GM23338 (cell line): ENCODE measurements around the gene ARHGAP30. TPM values are rescaled to one million over a fixed set of nuclear protein-coding genes. Genes with fewer than 3 reads are reported as not detected.

Experiments used
- ATAC-seq: fragments of 200-7000 bp; cut with Tn5 transposase; 3 replicates; pipeline ENCODE4 v1.9.1; 2020
- DNase-seq: peaks from one replicate; pipeline ENCODE4 v3.0.0-alpha.2; 2015; ENCODE audit warnings: low spot score
- H2AFZ ChIP-seq: fragments of 200-600 bp; sonication (generic); 2 replicates; pipeline ENCODE4 v1.8.0; 2016; ENCODE audit warnings: antibody characterized with exemption, mild to moderate bottlenecking, moderate library complexity
- H3F3A ChIP-seq: fragments of 200-600 bp; sonication (generic); replicated peaks from 2 replicates; pipeline ENCODE4 v1.8.0; 2017; ENCODE audit warnings: antibody characterized with exemption, mixed run types, low read depth
- H3K27ac ChIP-seq: fragments of 200-600 bp; sonication (generic); 2 replicates; pipeline ENCODE4 v1.6.1; 2016; ENCODE audit warnings: low read depth
- H3K27me3 ChIP-seq: fragments of 200-600 bp; sonication (generic); 2 replicates; pipeline ENCODE4 v1.8.0; 2016; ENCODE audit warnings: mild to moderate bottlenecking, mixed run types, moderate library complexity; ENCODE audit not compliant: insufficient read depth
- H3K36me3 ChIP-seq: fragments of 200-600 bp; sonication (generic); 2 replicates; pipeline ENCODE4 v1.8.0; 2016; ENCODE audit warnings: mild to moderate bottlenecking; ENCODE audit not compliant: insufficient read depth
- H3K4me1 ChIP-seq: fragments of 200-600 bp; sonication (generic); 2 replicates; pipeline ENCODE4 v1.8.0; 2016; ENCODE audit warnings: mild to moderate bottlenecking, moderate library complexity; ENCODE audit not compliant: insufficient read depth
- H3K4me2 ChIP-seq: fragments of 200-600 bp; sonication (generic); 2 replicates; pipeline ENCODE4 v1.7.1; 2017; ENCODE audit warnings: mixed run types
- H3K4me3 ChIP-seq: fragments of 200-600 bp; sonication (generic); 2 replicates; pipeline ENCODE4 v1.6.1; 2016; ENCODE audit warnings: mixed run types
- H3K79me2 ChIP-seq: fragments of 200-600 bp; sonication (generic); replicated peaks from 2 replicates; pipeline ENCODE4 v1.8.0; 2017; ENCODE audit warnings: mild to moderate bottlenecking; ENCODE audit not compliant: insufficient read depth
- H3K9me2 ChIP-seq: fragments of 200-600 bp; sonication (generic); 2 replicates; pipeline ENCODE4 v1.8.0; 2017; ENCODE audit not compliant: insufficient read depth
- H4K20me1 ChIP-seq: fragments of 200-600 bp; sonication (generic); replicated peaks from 2 replicates; pipeline ENCODE4 v1.8.0; 2017; ENCODE audit warnings: mild to moderate bottlenecking; ENCODE audit not compliant: insufficient read depth
- H3K27ac Mint-ChIP-seq: 2 replicates; pipeline ENCODE4 v1.8.0; 2020; ENCODE audit warnings: inconsistent platforms, mild to moderate bottlenecking, moderate library complexity, mixed read lengths
- H3K27me3 Mint-ChIP-seq: 3 replicates; pipeline ENCODE4 v1.8.0; 2022; ENCODE audit warnings: low read depth, mild to moderate bottlenecking, moderate library complexity, mixed read lengths, inconsistent platforms; ENCODE audit not compliant: insufficient read depth, poor library complexity
- H3K36me3 Mint-ChIP-seq: 3 replicates; pipeline ENCODE4 v1.8.0; 2021; ENCODE audit warnings: low read depth, mild to moderate bottlenecking, inconsistent platforms, moderate library complexity, mixed read lengths
- H3K4me1 Mint-ChIP-seq: 3 replicates; pipeline ENCODE4 v1.8.0; 2020; ENCODE audit warnings: mild to moderate bottlenecking, inconsistent platforms, mixed read lengths
- H3K4me3 Mint-ChIP-seq: 3 replicates; pipeline ENCODE4 v1.8.0; 2021; ENCODE audit warnings: moderate library complexity, mild to moderate bottlenecking, inconsistent platforms, mixed read lengths
- H3K9me3 Mint-ChIP-seq: 3 replicates; pipeline ENCODE4 v1.8.0; 2020; ENCODE audit warnings: moderate library complexity, mild to moderate bottlenecking, inconsistent platforms, mixed read lengths
- EZH2 ChIP-seq: fragments of 200-600 bp; sonication (generic); IDR thresholded peaks from one replicate; pipeline ENCODE4 v1.8.0; 2017; ENCODE audit warnings: antibody characterized with exemption, mild to moderate bottlenecking, low read depth; ENCODE audit not compliant: unreplicated experiment
- NANOG ChIP-seq: IDR thresholded peaks from 2 replicates; pipeline ENCODE4 v1.6.1; 2016; ENCODE audit warnings: antibody characterized with exemption, borderline replicate concordance
- POLR2AphosphoS5 ChIP-seq: IDR thresholded peaks from 2 replicates; pipeline ENCODE4 v1.6.1; 2016; ENCODE audit warnings: antibody characterized with exemption, low read depth
- STAT1 ChIP-seq: IDR thresholded peaks from one replicate; pipeline ENCODE4 v1.6.1; 2016; ENCODE audit warnings: antibody characterized with exemption; ENCODE audit not compliant: unreplicated experiment
- ZNF114 ChIP-seq: fragments of 250-450 bp; sonication (Bioruptor Pico); IDR thresholded peaks from 2 replicates; pipeline ENCODE4 v1.5.0; 2020; ENCODE audit warnings: mild to moderate bottlenecking, moderate library complexity
- polyA plus RNA-seq: library from polyadenylated mRNA; unstranded; fragments of >200 nt; fragmentation: Nextera tagmentation; extraction: Ambion mirVana; gene quantifications from 2 replicates; pipeline ENCODE4 v1.2.1, GENCODE V29; 2016
- total RNA-seq: library from RNA; depleted of rRNA; stranded (reverse); fragments of >200 nt; shearing (Covaris generic); gene quantifications from 2 replicates; pipeline ENCODE4 v1.2.3, GENCODE V29; 2014
- TF ChIP-seq, protein P1 (sequence below): IDR thresholded peaks from one replicate; pipeline ENCODE4 v1.6.1; 2018; ENCODE audit warnings: antibody characterized with exemption; ENCODE audit not compliant: unreplicated experiment
- TF ChIP-seq, protein P2 (sequence below), 2 experiments: fragments of 200-600 bp in 1 of 2; sonication (generic) in 1 of 2; conservative IDR thresholded peaks; 2 replicates each; pipeline versions ENCODE4 v1.5.1 to v1.6.1; 2016 to 2017; ENCODE audit warnings: antibody characterized with exemption in 2 of 2, low read depth in 2 of 2, mild to moderate bottlenecking in 2 of 2, moderate library complexity in 1 of 2
- TF ChIP-seq, protein P3 (sequence below): IDR thresholded peaks from 2 replicates; pipeline ENCODE4 v1.6.1; 2016; ENCODE audit warnings: antibody characterized with exemption

The ARHGAP30 gene
- total and polyA plus RNA-seq, 2 experiments from 2014 or later = 0.45 TPM; not detected in 1

DNA sequence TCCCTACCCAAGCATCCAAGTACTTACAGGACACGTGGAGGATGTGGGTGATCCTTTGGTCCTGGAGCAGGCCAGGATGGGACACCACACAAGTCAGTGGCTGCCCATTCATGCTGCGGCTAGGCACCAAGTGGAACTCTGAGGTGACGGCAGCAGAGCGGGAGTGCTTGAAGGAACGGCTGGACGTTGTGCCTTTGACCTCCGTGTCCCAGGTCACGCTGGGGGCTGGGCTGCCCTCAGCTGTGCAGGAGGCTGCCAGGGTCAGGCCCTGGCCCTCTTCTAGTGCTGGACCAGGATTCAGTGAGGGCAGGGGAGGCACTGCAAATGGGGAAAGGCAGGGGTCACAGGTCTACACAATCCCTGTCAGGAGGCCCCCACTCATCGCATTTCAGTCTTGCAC lies 7.7 kb upstream of the ARHGAP30 start (continued):
- TF ChIP-seq, protein P1, sequence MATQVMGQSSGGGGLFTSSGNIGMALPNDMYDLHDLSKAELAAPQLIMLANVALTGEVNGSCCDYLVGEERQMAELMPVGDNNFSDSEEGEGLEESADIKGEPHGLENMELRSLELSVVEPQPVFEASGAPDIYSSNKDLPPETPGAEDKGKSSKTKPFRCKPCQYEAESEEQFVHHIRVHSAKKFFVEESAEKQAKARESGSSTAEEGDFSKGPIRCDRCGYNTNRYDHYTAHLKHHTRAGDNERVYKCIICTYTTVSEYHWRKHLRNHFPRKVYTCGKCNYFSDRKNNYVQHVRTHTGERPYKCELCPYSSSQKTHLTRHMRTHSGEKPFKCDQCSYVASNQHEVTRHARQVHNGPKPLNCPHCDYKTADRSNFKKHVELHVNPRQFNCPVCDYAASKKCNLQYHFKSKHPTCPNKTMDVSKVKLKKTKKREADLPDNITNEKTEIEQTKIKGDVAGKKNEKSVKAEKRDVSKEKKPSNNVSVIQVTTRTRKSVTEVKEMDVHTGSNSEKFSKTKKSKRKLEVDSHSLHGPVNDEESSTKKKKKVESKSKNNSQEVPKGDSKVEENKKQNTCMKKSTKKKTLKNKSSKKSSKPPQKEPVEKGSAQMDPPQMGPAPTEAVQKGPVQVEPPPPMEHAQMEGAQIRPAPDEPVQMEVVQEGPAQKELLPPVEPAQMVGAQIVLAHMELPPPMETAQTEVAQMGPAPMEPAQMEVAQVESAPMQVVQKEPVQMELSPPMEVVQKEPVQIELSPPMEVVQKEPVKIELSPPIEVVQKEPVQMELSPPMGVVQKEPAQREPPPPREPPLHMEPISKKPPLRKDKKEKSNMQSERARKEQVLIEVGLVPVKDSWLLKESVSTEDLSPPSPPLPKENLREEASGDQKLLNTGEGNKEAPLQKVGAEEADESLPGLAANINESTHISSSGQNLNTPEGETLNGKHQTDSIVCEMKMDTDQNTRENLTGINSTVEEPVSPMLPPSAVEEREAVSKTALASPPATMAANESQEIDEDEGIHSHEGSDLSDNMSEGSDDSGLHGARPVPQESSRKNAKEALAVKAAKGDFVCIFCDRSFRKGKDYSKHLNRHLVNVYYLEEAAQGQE = no peak
- TF ChIP-seq POLR2AphosphoS5 (no peak), NANOG (no peak), EZH2 (no peak)
- TF ChIP-seq, protein P2, sequence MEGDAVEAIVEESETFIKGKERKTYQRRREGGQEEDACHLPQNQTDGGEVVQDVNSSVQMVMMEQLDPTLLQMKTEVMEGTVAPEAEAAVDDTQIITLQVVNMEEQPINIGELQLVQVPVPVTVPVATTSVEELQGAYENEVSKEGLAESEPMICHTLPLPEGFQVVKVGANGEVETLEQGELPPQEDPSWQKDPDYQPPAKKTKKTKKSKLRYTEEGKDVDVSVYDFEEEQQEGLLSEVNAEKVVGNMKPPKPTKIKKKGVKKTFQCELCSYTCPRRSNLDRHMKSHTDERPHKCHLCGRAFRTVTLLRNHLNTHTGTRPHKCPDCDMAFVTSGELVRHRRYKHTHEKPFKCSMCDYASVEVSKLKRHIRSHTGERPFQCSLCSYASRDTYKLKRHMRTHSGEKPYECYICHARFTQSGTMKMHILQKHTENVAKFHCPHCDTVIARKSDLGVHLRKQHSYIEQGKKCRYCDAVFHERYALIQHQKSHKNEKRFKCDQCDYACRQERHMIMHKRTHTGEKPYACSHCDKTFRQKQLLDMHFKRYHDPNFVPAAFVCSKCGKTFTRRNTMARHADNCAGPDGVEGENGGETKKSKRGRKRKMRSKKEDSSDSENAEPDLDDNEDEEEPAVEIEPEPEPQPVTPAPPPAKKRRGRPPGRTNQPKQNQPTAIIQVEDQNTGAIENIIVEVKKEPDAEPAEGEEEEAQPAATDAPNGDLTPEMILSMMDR (conservative IDR thresholded peaks at IDR 0.05; ENCODE audit: low read depth in 2 of 2) = no peak
- TF ChIP-seq, protein P3, sequence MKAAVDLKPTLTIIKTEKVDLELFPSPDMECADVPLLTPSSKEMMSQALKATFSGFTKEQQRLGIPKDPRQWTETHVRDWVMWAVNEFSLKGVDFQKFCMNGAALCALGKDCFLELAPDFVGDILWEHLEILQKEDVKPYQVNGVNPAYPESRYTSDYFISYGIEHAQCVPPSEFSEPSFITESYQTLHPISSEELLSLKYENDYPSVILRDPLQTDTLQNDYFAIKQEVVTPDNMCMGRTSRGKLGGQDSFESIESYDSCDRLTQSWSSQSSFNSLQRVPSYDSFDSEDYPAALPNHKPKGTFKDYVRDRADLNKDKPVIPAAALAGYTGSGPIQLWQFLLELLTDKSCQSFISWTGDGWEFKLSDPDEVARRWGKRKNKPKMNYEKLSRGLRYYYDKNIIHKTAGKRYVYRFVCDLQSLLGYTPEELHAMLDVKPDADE = no peak

DNA sequence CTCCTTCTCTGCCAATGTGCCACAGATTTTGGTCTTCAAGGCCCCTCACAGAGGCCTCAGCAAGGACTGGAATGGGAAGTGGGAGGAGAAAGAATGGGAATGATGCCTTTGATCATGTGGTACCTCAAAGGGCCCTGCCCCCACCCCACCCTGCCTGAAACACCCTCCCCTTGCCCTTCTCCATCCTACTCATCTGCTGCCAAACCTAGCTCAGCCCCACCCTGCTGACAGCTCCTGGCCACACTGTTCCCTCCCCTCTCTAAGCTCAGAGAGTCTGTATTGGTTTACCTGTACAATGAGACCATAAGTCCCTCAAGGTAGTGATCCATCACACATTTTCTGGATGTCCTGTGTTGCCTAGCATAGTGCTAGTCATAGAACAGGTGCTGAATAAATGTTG lies 6.7 kb upstream of the ARHGAP30 start:
- ATAC-seq = no peak
- Histone ChIP-seq H3F3A (peaks cover 5% of the 10 kb centered on the region; the same call in 1 of the 2 replicates), H3K36me3 (no peaks in the 10 kb centered on the region), H3K4me3 (no peak overlapping the region), H3K9me2 (no peaks in the 10 kb centered on the region; the same call in 1 of the 2 replicates), H3K4me2 (no peak overlapping the region), H3K4me1 (peaks cover 8% of the 10 kb centered on the region; the same call in 1 of the 2 replicates), H3K79me2 (no peaks in the 10 kb centered on the region), H3K27ac (no peak overlapping the region), H2AFZ (no peak overlapping the region), H4K20me1 (no peaks in the 10 kb centered on the region), H3K27me3 (no peaks in the 10 kb centered on the region)
- Mint-ChIP-seq H3K27me3 (peaks cover 15% of the 10 kb centered on the region), H3K36me3 (no peaks in the 10 kb centered on the region), H3K4me3 (no peak overlapping the region), H3K9me3 (no peaks in the 10 kb centered on the region), H3K4me1 (peaks cover 8% of the 10 kb centered on the region), H3K27ac (no peak overlapping the region)
- DNase-seq = no peak
- TF ChIP-seq NANOG (no peak), ZNF114 (CRISPR knock-in tag) (no peak), STAT1 (no peak)
